Fibroblast of lung (primary cell): Measurements from ENCODE around the gene FLT3. TPM values are rescaled to one million over a fixed set of nuclear protein-coding genes. Genes with fewer than 3 reads are reported as not detected.

Experiments used
- DNase-seq, 2 donors: peaks; one replicate each; pipeline versions ENCODE4 v3.0.0 to v3.0.0-alpha.2; 2010; ENCODE audit warnings: low read depth in 2 of 2
- H2AFZ ChIP-seq: 2 replicates; pipeline ENCODE4 v1.5.1; 2012; ENCODE audit warnings: low read length, control low read depth, inconsistent platforms
- H3K27ac ChIP-seq: 2 replicates; pipeline ENCODE4 v1.5.1; 2011; ENCODE audit warnings: low read length, control low read depth; ENCODE audit not compliant: insufficient read depth
- H3K27me3 ChIP-seq: 2 replicates; pipeline ENCODE4 v1.5.1; 2011; ENCODE audit warnings: mild to moderate bottlenecking, low read length; ENCODE audit not compliant: control insufficient read depth, insufficient read depth
- H3K36me3 ChIP-seq: 2 replicates; pipeline ENCODE4 v1.5.1; 2011; ENCODE audit warnings: low read length; ENCODE audit not compliant: control insufficient read depth, insufficient read depth
- H3K4me1 ChIP-seq: 2 replicates; pipeline ENCODE4 v1.5.1; 2011; ENCODE audit warnings: low read length; ENCODE audit not compliant: control insufficient read depth, insufficient read depth; ENCODE audit errors: extremely low read depth
- H3K4me2 ChIP-seq: 2 replicates; pipeline ENCODE4 v1.5.1; 2011; ENCODE audit warnings: low read length, control low read depth; ENCODE audit not compliant: insufficient read depth; ENCODE audit errors: extremely low read depth
- H3K4me3 ChIP-seq, 4 experiments: fragments of 200-600 bp in 1 of 4; sonication (generic) in 1 of 4; replicated peaks in 1 of 4; 2 replicates each; pipeline ENCODE4 v1.5.1; 2011 to 2016; ENCODE audit warnings: low read length in 4 of 4, low read depth in 3 of 4, mild to moderate bottlenecking in 3 of 4, control low read depth in 2 of 4, inconsistent platforms in 1 of 4, mixed read lengths in 1 of 4; ENCODE audit not compliant: insufficient read depth in 1 of 4; ENCODE audit errors: control extremely low read depth in 1 of 4
- H3K79me2 ChIP-seq: 2 replicates; pipeline ENCODE4 v1.5.1; 2012; ENCODE audit warnings: mild to moderate bottlenecking, low read length, inconsistent platforms; ENCODE audit not compliant: control insufficient read depth, insufficient read depth
- H3K9ac ChIP-seq: 2 replicates; pipeline ENCODE4 v1.5.1; 2011; ENCODE audit warnings: mild to moderate bottlenecking, low read length, control low read depth; ENCODE audit not compliant: insufficient read depth
- H3K9me3 ChIP-seq: 2 replicates; pipeline ENCODE4 v1.5.1; 2012; ENCODE audit warnings: low read depth, low read length; ENCODE audit not compliant: control insufficient read depth, insufficient read depth
- H4K20me1 ChIP-seq: 2 replicates; pipeline ENCODE4 v1.5.1; 2011; ENCODE audit warnings: low read length; ENCODE audit not compliant: control insufficient read depth, insufficient read depth; ENCODE audit errors: extremely low read depth
- EZH2 ChIP-seq: IDR thresholded peaks from 2 replicates; pipeline ENCODE4 v1.5.1; 2012; ENCODE audit warnings: low read length, control low read depth, mild to moderate bottlenecking; ENCODE audit errors: missing control alignments
- polyA plus RNA-seq, 2 donors: library from polyadenylated mRNA; depleted of rRNA in 1 of 2; stranded (reverse) in 1 of 2; unstranded in 1 of 2; fragments of >200 nt; gene quantifications; 2 replicates each; pipeline ENCODE4 v1.2.1, GENCODE V29; 2011 to 2012; ENCODE audit warnings: missing spikeins in 1 of 2
- total RNA-seq: library from RNA; depleted of rRNA; stranded (reverse); fragments of >200 nt; gene quantifications from 2 replicates; pipeline ENCODE4 v1.2.1, GENCODE V29; 2014
- TF ChIP-seq, protein P1 (sequence below), 2 donors: IDR thresholded peaks in 1 of 2; conservative IDR thresholded peaks in 1 of 2; 1 replicate in 1 of 2; 2 replicates in 1 of 2; pipeline ENCODE4 v1.5.1; 2011 to 2012; ENCODE audit warnings: low read length in 2 of 2, control low read depth in 1 of 2, inconsistent platforms in 1 of 2, low read depth in 1 of 2, mild to moderate bottlenecking in 1 of 2

The FLT3 gene
- total and polyA plus RNA-seq, 2 donors (not counting 1 experiment from before 2014, with no cell fraction given), result not detected

DNA sequence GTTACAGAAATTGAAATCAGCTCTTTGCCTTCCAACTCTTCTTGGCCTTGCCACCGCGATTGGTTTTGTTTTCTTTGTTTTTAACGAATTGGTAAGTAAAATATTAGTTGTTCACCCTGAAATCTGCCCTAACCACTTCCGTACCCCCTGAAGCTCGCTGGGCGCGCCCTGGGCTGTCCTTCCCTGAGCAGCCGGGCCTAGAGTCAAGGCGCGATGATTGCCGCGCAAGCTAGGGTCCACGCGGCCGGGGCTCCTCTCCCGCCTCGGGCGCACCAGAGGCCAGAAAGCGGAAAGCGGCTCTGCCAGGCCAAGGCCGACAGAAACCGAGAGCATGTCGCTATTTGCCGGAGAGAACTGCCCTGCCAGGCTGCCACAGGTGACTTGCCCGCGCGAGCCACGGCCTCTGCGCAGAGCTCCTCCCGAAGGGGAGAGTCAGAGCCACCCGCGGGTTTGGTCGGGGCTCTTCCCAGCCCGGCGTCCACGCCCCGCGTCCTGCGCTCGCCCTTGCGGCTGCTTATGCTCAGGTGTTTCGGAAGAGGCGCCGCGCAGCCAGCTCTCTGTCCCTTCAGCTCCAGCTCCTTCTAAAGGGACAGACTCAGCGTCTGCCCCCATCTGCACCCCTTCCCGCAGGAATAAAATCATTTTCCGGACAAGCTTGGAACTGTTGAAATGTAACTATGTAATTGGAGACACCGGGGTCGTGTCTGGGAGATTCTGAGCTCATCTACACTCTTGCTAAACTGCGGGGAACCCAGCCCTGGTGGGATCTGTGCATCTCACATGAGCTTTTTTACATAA, 124.6 kb downstream of the FLT3 start:
- peak; percentile 68 for TF ChIP-seq EZH2
- TF ChIP-seq, protein P1, sequence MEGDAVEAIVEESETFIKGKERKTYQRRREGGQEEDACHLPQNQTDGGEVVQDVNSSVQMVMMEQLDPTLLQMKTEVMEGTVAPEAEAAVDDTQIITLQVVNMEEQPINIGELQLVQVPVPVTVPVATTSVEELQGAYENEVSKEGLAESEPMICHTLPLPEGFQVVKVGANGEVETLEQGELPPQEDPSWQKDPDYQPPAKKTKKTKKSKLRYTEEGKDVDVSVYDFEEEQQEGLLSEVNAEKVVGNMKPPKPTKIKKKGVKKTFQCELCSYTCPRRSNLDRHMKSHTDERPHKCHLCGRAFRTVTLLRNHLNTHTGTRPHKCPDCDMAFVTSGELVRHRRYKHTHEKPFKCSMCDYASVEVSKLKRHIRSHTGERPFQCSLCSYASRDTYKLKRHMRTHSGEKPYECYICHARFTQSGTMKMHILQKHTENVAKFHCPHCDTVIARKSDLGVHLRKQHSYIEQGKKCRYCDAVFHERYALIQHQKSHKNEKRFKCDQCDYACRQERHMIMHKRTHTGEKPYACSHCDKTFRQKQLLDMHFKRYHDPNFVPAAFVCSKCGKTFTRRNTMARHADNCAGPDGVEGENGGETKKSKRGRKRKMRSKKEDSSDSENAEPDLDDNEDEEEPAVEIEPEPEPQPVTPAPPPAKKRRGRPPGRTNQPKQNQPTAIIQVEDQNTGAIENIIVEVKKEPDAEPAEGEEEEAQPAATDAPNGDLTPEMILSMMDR (conservative IDR thresholded peaks at IDR 0.05 in 1 of 2, IDR thresholded peaks at IDR 0.05 in 1 of 2; ENCODE audit: low read depth in 1 of 2, low read length in 2 of 2), result no peak
- H3K4me1 ChIP-seq, result no peaks in the 10 kb centered on the region
- DNase-seq, result no peak
- no peak overlapping the region for H2AFZ ChIP-seq
- H3K4me2 ChIP-seq, result no peak overlapping the region
- H4K20me1 ChIP-seq, result no peaks in the 10 kb centered on the region
- H3K9me3 ChIP-seq, result no peaks in the 10 kb centered on the region
- no peaks in the 10 kb centered on the region for H3K79me2 ChIP-seq
- no peaks in the 10 kb centered on the region for H3K36me3 ChIP-seq
- no peak overlapping the region for H3K27ac ChIP-seq
- H3K9ac ChIP-seq, result no peak overlapping the region
- peaks cover 64% of the 10 kb centered on the region for H3K27me3 ChIP-seq
- no peak overlapping the region for H3K4me3 ChIP-seq

DNA sequence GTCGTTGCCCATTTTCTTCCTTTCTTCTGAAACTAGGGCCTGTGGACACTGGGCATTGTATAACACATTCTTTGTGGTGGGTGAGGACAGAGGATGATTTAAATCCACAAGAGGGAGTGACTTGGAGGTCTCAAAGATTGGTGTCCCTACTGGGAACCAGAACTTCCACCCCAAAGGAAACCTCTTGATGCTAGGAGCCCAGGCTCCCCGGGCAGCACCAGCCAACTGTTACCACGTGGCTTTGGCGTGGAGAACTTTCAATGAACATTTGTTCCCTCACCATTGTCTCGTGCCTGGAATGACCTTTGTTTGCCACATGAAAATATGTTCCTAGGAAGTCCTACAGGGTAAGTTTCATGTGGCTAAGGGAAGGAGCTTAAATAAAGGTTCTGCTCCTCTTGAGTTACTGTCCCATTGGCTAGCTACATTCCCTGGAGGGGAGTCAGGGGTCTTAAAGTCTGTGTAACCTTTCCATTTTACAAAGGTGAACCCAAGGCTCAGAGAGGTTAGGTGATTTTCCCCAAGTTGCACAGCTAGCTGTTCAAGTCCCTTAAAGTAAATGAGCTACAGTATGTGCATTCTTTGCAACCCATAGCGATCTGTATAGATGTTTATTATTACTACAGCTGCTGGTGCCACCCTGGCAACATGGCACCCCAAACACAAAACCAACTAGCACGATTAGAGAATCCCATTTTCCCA, 126.3 kb downstream of the FLT3 start:
- Histone ChIP-seq H3K4me1 (no peaks in the 10 kb centered on the region), H3K36me3 (no peaks in the 10 kb centered on the region), H2AFZ (no peak overlapping the region), H4K20me1 (no peaks in the 10 kb centered on the region), H3K9ac (no peak overlapping the region), H3K4me2 (no peak overlapping the region), H3K4me3 (no peak overlapping the region), H3K79me2 (no peaks in the 10 kb centered on the region), H3K27ac (no peak overlapping the region), H3K9me3 (no peaks in the 10 kb centered on the region), H3K27me3 (peaks cover 64% of the 10 kb centered on the region)
- DNase-seq, result no peak
- TF ChIP-seq, protein P1 (conservative IDR thresholded peaks at IDR 0.05 in 1 of 2, IDR thresholded peaks at IDR 0.05 in 1 of 2; ENCODE audit: low read depth in 1 of 2, low read length in 2 of 2), result no peak
- no peak for TF ChIP-seq EZH2

DNA sequence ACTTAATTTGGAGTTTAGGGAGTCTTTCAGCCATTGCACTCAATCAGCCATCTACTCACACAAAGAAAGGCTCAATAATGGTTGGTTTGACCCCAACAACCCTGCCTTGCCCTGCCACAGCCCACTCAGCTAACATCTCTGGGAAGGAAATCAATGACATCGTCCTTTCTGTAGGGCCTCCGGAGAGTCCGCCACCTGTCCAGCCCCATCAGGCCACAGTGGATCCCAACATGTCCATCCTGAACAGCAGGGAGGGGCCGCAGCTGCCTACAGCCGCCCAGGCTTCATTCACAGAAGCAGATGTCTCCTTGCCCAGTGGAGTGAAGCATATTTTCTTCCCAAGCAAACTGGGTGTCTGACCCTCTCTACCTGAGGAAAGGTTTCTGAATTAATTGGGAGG, 127.1 kb downstream of the FLT3 start:
- Histone ChIP-seq H3K9ac (no peak overlapping the region), H2AFZ (no peak overlapping the region), H3K27me3 (peaks cover 66% of the 10 kb centered on the region), H3K79me2 (no peaks in the 10 kb centered on the region), H3K36me3 (no peaks in the 10 kb centered on the region), H3K9me3 (no peaks in the 10 kb centered on the region), H4K20me1 (no peaks in the 10 kb centered on the region), H3K4me3 (no peak overlapping the region), H3K4me2 (no peak overlapping the region), H3K27ac (no peak overlapping the region), H3K4me1 (no peaks in the 10 kb centered on the region)
- DNase-seq, result no peak
- no peak for TF ChIP-seq EZH2
- TF ChIP-seq, protein P1 (conservative IDR thresholded peaks at IDR 0.05 in 1 of 2, IDR thresholded peaks at IDR 0.05 in 1 of 2; ENCODE audit: low read depth in 1 of 2, low read length in 2 of 2), result no peak
